HFFc6 (cell line): Measurements from ENCODE around the gene CENPF. TPM values are rescaled to one million over a fixed set of nuclear protein-coding genes. Genes with fewer than 3 reads are reported as not detected.
A peak's percentile ranks its signal among the peaks of the same experiment; 100 is the strongest.
"Not testable (repeated sequence)": the region's sequence is repeated elsewhere in the genome, so short reads cannot be mapped to it uniquely, and the experiment has no call there.

Source experiments
- DNase-seq: peaks from one replicate; pipeline ENCODE4 v3.0.0-alpha.2; 2018
- H3K27ac Mint-ChIP-seq: 2 replicates; pipeline ENCODE4 v1.8.0; 2020; ENCODE audit warnings: mild to moderate bottlenecking, mixed read lengths
- H3K27me3 Mint-ChIP-seq: 2 replicates; pipeline ENCODE4 v1.8.0; 2021; ENCODE audit warnings: mild to moderate bottlenecking, moderate library complexity, mixed read lengths; ENCODE audit not compliant: insufficient read depth
- H3K36me3 Mint-ChIP-seq: 2 replicates; pipeline ENCODE4 v1.8.0; 2021; ENCODE audit warnings: low read depth, mixed read lengths
- H3K4me1 Mint-ChIP-seq: 2 replicates; pipeline ENCODE4 v1.8.0; 2020; ENCODE audit warnings: low read depth, mixed read lengths
- H3K4me3 Mint-ChIP-seq: 2 replicates; pipeline ENCODE4 v1.8.0; 2020; ENCODE audit warnings: mild to moderate bottlenecking, moderate library complexity, mixed read lengths
- H3K9me3 Mint-ChIP-seq: 2 replicates; pipeline ENCODE4 v1.8.0; 2020; ENCODE audit warnings: mild to moderate bottlenecking, mixed read lengths
- CTCF ChIP-seq: fragments of 200-600 bp; sonication (generic); IDR thresholded peaks from 2 replicates; pipeline ENCODE4 v1.5.0; 2021; ENCODE audit warnings: antibody characterized with exemption, mild to moderate bottlenecking
- total RNA-seq, 6 experiments: library from RNA; stranded (reverse); fragmentation: NEBNext Ultra II Directional; extraction: Animal tissue kit (Norgen Biotek cat#: 25700); gene quantifications; 2 replicates in 1 of 6; 3 replicates in 5 of 6; pipeline ENCODE4 v1.2.3, GENCODE V29; 2021

The CENPF gene
- total RNA-seq, 6 experiments from 2014 or later, result 36.8 to 79.2 (median 76.6) TPM

- H3K27me3 Mint-ChIP-seq, result no peaks in the 10 kb centered on the region; the same call in 1 of the 2 replicates
- H3K27ac Mint-ChIP-seq, result peak overlapping the region; percentile 97
- no peak for TF ChIP-seq CTCF
- peak overlapping the region; percentile 96 for H3K4me3 Mint-ChIP-seq
- DNase-seq, result no peak
- peaks cover 32% of the 10 kb centered on the region for H3K4me1 Mint-ChIP-seq
- H3K36me3 Mint-ChIP-seq, result no peaks in the 10 kb centered on the region; the same call in 1 of the 2 replicates
- H3K9me3 Mint-ChIP-seq, result no peaks in the 10 kb centered on the region
Observed at GRCh38 chr1:214603819-214604252, 841 bp downstream of the CENPF start.

GRCh38 chr1:214604523-214604922 lies 1.5 kb downstream of the CENPF start:
- TF ChIP-seq CTCF, result no peak
- Mint-ChIP-seq H3K36me3 (peaks cover 5% of the 10 kb centered on the region), H3K4me1 (peaks cover 32% of the 10 kb centered on the region), H3K4me3 (peak overlapping the region; percentile 96), H3K9me3 (peaks cover 6% of the 10 kb centered on the region), H3K27me3 (no peaks in the 10 kb centered on the region; the same call in 1 of the 2 replicates), H3K27ac (peak overlapping the region; percentile 97)
- peak; percentile 45 for DNase-seq

GRCh38 chr1:214605484-214605883 lies 2.5 kb downstream of the CENPF start:
- not testable (repeated sequence) for H3K27ac Mint-ChIP-seq, H3K27me3 Mint-ChIP-seq, H3K4me3 Mint-ChIP-seq, DNase-seq
- H3K9me3 Mint-ChIP-seq, result peaks cover 12% of the 10 kb centered on the region
- H3K4me1 Mint-ChIP-seq, result peaks cover 34% of the 10 kb centered on the region
- H3K36me3 Mint-ChIP-seq, result peaks cover 15% of the 10 kb centered on the region

GRCh38 chr1:214605933-214606925 lies 3.2 kb downstream of the CENPF start:
- peaks cover 16% of the 10 kb centered on the region for H3K9me3 Mint-ChIP-seq
- not testable (repeated sequence) for H3K4me3 Mint-ChIP-seq, H3K27me3 Mint-ChIP-seq, DNase-seq, H3K27ac Mint-ChIP-seq
- peaks cover 35% of the 10 kb centered on the region for H3K4me1 Mint-ChIP-seq
- peaks cover 22% of the 10 kb centered on the region for H3K36me3 Mint-ChIP-seq

- H3K27ac Mint-ChIP-seq, H3K4me3 Mint-ChIP-seq, DNase-seq, H3K27me3 Mint-ChIP-seq: not testable (repeated sequence)
- peaks cover 16% of the 10 kb centered on the region for H3K9me3 Mint-ChIP-seq
- peaks cover 31% of the 10 kb centered on the region for H3K36me3 Mint-ChIP-seq
- peaks cover 37% of the 10 kb centered on the region for H3K4me1 Mint-ChIP-seq
Observed at GRCh38 chr1:214607492-214608215, 4.7 kb downstream of the CENPF start.

GRCh38 chr1:214608216-214608783 lies 5.3 kb downstream of the CENPF start:
- peaks cover 16% of the 10 kb centered on the region for H3K9me3 Mint-ChIP-seq
- peaks cover 35% of the 10 kb centered on the region for H3K36me3 Mint-ChIP-seq
- not testable (repeated sequence) for H3K27me3 Mint-ChIP-seq, H3K4me3 Mint-ChIP-seq, DNase-seq, H3K27ac Mint-ChIP-seq
- H3K4me1 Mint-ChIP-seq, result peaks cover 40% of the 10 kb centered on the region

- H3K27ac Mint-ChIP-seq, H3K27me3 Mint-ChIP-seq, H3K4me3 Mint-ChIP-seq, DNase-seq: not testable (repeated sequence)
- peaks cover 43% of the 10 kb centered on the region for H3K4me1 Mint-ChIP-seq
- H3K9me3 Mint-ChIP-seq, result peaks cover 16% of the 10 kb centered on the region
- peaks cover 37% of the 10 kb centered on the region for H3K36me3 Mint-ChIP-seq
Observed at GRCh38 chr1:214608817-214609216, 5.8 kb downstream of the CENPF start.
